HG02852 (cell line): Measurements from ENCODE around the gene SLC6A5.

Experiments used
- ATAC-seq: cut with Tn5 transposase; IDR thresholded peaks from one replicate; pipeline ENCODE4 v1.9.1; 2021; ENCODE audit warnings: mild to moderate bottlenecking, moderate library complexity; ENCODE audit not compliant: unreplicated experiment

The SLC6A5 gene

DNA sequence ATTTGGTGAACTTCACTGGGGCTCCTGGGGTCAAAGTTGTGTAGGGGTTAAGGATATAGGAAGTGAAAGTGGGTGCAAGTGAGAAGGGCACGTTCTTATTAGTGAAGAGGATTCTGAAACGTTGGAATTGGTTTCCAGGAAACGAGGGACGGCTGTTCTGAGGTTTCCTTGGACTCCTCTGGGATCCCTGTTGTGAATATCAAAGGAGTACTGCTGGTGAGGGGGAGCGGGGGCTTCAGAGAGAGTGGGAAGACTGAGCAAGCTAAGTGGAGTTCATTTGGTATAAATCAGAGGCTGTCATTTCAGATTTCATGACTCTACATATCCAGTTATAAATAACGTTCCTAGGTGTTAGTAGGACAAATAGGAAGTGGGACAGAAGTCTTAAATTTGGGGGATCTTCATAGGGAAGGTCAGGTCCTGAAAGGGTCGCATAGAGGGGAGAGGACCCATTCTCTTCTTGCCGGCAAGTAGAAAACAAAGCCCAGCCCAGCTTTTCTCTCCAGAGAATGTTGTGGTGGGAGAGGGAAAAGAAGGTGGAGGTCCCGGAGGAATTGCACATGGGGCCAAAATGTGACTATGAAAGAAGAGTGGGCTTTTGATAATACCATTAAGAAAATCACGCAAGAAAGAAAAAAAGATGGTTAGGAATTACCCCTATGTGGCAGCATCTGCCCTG is 68.9 kb downstream of the SLC6A5 start:
- no peak for ATAC-seq

DNA sequence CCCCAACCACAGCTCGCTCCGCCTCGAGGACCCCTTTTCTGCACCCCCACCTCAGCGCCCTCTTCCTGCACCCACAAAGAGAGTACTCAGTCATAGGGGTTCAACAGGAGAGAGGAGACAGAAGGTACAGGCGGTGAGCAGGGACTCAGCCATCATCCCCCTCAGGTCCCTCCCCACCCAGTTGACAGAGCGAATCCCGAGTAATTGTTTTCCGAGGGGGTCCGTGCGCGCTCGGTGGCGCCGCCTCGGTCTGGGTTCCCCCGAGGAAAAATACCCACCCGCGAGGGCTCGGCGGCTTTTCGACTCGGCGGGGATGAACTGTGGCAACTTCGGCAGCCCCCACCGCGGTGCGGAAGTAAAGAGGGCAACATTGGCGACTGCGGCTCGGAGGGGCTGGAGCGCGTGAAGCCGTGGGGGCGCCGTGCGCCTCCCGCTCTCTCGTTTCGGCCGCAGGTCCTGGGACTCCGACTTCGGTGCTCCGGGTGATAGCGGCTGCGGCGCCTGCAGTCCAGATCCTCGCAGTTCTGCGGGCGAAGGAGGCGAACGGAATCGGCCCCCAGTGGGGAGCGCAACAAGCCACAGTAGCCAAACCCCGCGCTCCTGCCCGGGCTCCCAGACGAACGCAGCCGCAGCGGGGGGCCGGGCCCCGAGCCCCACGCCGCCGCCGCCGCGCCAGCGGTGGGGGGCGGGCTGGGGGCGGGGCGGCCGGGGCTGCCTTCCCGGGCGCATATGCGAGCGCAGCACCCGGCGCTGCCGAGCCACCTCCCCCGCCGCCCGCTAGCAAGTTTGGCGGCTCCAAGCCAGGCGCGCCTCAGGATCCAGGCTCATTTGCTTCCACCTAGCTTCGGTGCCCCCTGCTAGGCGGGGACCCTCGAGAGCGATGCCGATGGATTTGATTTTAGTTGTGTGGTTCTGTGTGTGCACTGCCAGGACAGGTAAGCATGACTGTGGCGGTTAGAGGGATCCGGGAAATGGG is 69.7 kb downstream of the SLC6A5 start, which contains the start of gene NELL1:
TSS of gene NELL1 (plus strand) at position 743 of the 976 bp plus-strand sequence.
- no peak for ATAC-seq

DNA sequence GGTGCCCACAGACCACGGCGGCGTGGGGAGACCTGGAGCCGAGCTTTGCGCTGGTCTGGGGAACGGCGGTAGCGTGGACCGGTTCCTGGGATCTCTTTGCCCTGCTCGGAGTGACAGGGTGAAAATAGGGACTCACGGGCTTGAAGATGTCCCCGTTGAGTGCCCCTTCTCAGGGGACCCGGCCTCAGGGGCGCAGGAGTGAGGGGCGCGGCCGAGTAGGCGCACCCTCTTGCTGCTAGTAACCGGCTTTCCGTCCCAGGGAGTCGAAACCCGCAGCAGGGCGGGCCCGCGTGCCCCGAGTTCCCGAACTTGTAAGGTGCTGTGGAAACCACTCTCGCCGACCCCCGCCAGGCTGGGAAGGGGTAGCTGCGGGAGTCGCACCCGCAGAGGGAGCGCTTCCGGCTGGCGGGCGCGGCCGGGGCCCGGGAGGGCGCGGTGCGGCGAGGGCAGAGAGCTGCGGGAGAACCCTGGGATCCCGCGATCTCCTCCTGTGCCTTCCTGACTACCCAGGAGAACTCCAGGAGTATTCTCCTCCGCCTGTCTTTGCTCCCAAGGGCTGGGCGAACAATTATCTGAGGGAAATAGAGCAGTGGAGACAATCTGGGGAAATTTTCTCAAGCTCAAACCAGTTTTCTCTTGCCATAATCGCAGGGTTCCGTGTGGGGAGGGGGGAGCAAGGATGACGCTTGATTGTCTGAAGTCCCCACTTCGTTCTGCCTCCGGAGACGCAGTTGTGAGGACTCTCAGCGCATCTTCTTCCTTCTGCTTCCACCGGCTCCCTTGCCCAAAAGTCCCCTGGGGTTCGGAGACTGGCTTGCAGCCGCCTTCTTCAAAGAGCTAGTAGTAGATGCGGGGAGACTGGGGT is 70.6 kb downstream of the SLC6A5 start:
- no peak for ATAC-seq

DNA sequence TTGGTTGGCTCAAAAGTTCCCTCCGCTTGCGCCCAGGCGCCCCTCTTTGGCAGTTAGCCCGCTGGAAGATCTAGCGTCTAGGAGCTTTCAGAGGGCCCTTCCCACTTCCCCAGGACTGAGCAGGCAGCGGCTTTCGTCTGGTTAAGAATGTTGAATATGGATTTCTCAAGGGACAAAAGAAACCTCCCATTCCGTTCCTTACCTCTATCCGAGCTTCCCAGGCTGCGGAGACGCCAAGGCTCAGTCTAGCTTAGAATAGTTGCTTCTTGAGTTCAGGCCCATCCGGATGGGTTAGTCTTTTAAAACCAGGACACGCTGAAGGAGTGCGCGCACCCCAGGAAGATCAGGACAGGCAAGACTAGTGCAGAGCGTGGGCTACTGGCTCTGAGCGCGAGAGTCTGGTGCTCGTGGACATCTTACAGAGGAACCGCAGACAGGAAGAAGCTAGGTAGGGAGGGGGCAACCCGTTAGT is 71.6 kb downstream of the SLC6A5 start:
- no peak for ATAC-seq

DNA sequence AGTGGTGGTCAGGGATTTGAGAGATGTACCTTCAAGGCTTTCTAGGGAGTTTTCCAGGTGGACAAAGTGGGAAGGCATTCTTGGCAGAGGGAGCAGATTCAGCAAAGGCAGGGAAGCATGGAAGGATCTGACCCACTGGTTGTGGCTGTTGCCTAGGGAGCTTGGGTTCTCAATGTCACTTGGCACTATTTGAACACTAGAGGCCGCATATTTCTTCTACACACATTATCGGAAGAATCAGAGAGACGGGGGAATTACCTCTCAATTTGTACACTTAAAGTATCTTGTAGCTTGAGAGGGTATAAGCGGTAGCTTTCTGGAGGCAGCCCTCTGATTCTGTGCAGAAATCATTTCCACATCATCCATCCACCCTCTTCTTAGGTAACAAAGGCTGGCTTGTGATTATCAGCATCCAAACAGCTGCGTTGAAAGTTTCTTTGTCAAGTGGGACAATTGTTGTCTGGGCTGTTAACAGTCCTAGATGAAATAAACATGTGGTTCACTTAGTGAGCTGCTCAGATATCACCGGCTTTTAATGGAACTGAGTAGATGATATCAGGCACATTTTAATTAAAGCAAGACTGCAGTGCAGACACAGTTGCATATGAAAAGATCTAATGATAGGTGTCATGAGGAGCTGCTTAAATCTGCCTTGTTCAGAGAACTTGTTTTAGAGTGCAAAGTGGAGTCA is 72.6 kb downstream of the SLC6A5 start:
- no peak for ATAC-seq

DNA sequence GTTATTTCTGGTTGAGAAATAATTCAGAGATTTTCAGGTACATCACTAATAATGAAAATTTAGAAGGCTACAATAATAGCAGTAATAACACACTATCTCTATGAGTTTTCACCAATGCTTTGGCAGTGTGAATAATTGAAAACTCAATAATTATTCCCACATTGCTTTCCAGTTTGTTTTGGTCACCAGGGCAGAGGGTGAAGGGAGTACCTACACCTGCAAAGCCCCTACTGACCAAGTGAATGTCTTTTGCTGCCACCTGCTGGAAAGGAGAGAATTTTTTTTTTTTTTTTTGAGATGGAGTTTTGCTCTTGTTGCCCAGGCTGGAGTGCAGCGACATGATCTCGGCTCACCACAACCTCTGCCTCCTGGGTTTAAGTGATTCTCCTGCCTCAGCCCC is 73.2 kb downstream of the SLC6A5 start:
- ATAC-seq, result peak; percentile 43

DNA sequence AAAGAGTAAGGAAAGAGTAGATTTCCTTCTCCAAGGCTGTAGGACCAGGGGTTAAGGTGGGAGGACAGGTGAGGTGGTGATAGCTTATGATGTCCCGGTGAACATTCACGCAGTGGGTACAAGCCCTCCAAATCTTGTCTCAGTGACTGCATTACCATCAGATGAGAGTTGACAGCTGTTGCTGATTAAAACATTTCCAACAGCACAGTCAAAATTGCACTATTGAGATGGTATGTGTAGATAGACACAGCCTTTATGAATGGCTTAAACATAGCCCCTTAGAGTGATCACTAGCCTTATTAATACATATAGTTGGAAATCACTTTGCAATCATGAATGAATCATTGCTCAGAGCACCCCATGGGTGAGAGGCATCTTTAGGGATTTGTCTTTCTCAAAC is 77.2 kb downstream of the SLC6A5 start:
- no peak for ATAC-seq

DNA sequence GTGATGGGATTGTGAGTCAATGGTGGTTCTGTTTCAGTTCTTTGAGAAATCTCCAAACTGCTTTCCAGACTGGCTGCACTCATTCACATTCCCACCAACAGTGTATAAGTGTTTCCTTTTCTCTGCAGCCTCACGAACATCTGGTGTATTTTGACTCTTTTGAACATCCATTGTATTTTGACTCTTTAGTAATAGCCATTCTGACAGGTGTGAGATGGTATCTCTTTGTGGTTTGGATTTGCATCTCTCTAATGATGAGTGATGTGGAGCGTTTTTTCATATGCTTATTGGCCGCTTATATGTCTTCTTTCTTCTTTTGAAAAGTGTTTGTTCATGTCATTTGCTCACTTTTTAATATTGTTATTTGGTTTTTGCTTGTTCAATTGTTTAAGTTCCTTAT is 89.4 kb downstream of the SLC6A5 start:
- ATAC-seq, result no peak

DNA sequence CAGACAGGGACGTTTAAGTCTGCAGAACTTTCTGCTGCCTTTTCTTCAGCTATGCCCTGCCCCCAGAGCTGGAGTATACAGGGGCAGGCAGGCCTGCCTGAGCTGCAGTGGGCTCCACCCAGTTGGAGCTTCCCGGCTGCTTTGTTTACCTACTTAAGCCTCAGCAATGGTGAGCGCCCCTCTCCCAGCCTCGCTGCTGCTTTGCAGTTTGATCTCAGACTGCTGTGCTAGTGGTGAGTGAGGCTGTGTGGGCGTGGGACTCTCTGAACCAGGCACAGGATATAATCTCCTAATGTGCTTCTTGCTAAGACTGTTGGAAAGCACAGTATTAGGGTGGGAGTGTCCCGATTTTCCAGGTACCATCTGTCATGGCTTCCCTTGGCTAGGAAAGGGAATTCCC is 108.5 kb downstream of the SLC6A5 start:
- no peak for ATAC-seq
